NCI-H1694 treated with DMSO at 0.1 percent for 48 hours (cell line): ENCODE results near the gene FBXO36.

Source experiments
- DNase-seq: peaks from one replicate; lab custom pipeline; 2025; lab: John Stamatoyannopoulos, UW

FBXO36 gene

DNA sequence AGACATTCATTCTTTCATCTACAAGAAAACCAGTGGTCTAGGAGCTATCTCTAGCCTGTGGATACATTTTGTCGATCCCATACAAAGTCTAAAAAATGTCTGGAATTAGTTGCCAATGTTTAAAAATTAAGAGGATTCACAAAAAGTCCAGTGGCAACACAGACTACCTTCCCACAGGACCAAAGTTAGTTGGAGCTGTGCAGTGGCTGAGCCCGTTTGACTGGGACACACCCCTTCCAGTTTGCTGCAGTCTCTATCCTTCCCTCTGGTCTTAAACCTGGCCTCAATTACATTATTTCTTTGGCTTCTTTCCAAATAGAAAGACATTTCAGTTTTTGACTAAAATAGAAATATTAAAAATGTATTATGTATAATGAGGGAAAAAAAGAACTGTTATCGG is 127.8 kb downstream of the FBXO36 start:
- DNase-seq: no peak

DNA sequence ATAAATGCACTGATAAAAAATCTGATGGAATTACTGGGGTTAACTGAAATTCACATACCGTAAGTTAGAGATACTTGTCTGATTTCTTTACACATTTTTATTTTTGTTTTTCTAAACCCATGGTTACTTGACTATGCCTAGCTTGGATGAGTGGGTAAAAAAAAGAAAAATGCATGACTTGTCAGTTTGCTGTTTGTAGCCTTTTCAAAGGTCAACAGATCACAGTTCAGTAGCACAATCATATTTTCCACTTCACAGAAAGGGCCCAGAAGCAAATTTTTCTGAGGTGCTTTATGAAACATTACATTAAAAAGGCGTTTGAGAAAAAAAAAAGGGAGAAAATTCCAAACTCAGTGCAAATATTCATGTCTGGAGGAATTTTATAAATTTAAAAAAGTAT is 130.0 kb downstream of the FBXO36 start:
- DNase-seq: no peak

DNA sequence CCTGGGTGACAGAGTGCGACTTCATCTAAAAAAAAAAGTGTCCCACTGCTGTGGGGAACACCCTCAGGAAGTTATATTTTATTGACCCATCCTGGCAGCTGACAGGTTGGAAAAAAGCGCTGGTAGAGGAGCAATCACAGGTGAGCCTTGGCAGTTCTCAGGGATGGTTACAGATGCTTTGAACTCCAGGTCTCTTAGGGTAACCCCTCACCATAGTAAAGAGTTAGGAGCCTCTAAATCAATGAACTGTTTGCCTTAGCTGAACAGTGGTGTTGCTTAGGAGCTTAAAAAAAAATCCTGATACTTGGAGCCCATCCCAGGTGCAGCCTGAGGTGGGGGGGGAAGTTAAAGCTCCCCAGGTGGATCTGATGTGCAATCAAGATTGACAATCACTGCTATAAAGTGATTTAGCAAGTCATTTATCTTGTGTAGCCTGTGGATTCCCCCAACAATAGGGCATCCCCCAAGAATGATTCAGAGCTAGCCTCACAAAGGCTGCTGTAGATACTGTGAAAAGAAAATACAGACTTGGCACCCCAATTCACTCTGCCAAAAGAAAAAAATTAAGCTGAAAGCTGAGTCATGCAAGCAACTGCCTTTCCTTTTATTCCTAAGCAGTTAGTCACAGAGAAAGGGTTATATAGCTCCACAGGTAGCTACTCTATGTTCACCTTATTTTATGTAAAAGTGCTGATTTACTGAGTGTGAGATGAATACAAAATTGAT is 131.6 kb downstream of the FBXO36 start:
- DNase-seq: no peak

GRCh38 chr2:230060672-230061293 is 138.5 kb downstream of the FBXO36 start:
- no peak for DNase-seq
